Measurements from ENCODE around the gene TNFRSF14. TPM values are rescaled to one million over a fixed set of nuclear protein-coding genes. Genes with fewer than 3 reads are reported as not detected.
"Not testable (repeated sequence)": the region's sequence is repeated elsewhere in the genome, so short reads cannot be mapped to it uniquely, and the experiment has no call there.

Gene TNFRSF14
- total RNA-seq, 1 experiment from 2014 or later: 0.57 TPM

GRCh38 chr1:2575801-2576663 lies 19.9 kb downstream of the TNFRSF14 start:
- Histone ChIP-seq H4K20me1 (ENCODE audit: control insufficient read depth, insufficient read depth, insufficient read length) (no peaks in the 10 kb centered on the region), H4K8ac (replicated peaks; ENCODE audit: insufficient read length, low read depth, low read length) (no peak overlapping the region), H3K14ac (ENCODE audit: insufficient read depth, low read length) (no peak overlapping the region), H3K9me3 (ENCODE audit: control insufficient read depth, low read depth, low read length) (no peaks in the 10 kb centered on the region), H3K79me2 (ENCODE audit: insufficient read depth, low read length) (no peaks in the 10 kb centered on the region), H2BK20ac (ENCODE audit: low read depth, low read length, poor library complexity, severe bottlenecking) (no peak overlapping the region), H2BK120ac (ENCODE audit: low read depth, low read length, poor library complexity, severe bottlenecking) (no peak overlapping the region), H3K23ac (ENCODE audit: insufficient read length, low read depth, low read length) (no peak overlapping the region), H2BK5ac (ENCODE audit: insufficient read length, low read length) (no peak overlapping the region), H3K9ac (ENCODE audit: extremely low read depth, insufficient read length, low read length) (no peak overlapping the region), H3T11ph (ENCODE audit: low read length) (no peak overlapping the region), H3K27ac (ENCODE audit: insufficient read length, low read depth, low read length) (no peak overlapping the region), H2BK12ac (ENCODE audit: insufficient read length, low read depth, low read length) (no peak overlapping the region), H3K79me1 (ENCODE audit: insufficient read depth, low read depth, low read length, poor library complexity, severe bottlenecking) (no peaks in the 10 kb centered on the region), H3K4me1 (ENCODE audit: insufficient read depth, low read length) (no peaks in the 10 kb centered on the region), H2BK15ac (ENCODE audit: low read depth, low read length) (no peak overlapping the region), H2AK5ac (ENCODE audit: insufficient read length, low read length) (no peak overlapping the region), H2AFZ (ENCODE audit: low read length) (no peak overlapping the region), H3K23me2 (ENCODE audit: insufficient read length, low read depth, low read length, poor library complexity, severe bottlenecking) (no peaks in the 10 kb centered on the region), H3K27me3 (ENCODE audit: insufficient read depth, low read length) (no peaks in the 10 kb centered on the region), H3K56ac (ENCODE audit: insufficient read length, low read depth, low read length) (no peak overlapping the region), H4K5ac (ENCODE audit: insufficient read length, low read depth, low read length) (no peak overlapping the region), H4K91ac (ENCODE audit: insufficient read length, low read depth, low read length) (no peak overlapping the region), H3K4me2 (ENCODE audit: insufficient read depth, insufficient read length, low read length) (no peak overlapping the region), H3K4ac (ENCODE audit: low read depth, low read length) (no peak overlapping the region), H3K18ac (ENCODE audit: insufficient read length, low read depth, low read length) (no peak overlapping the region)
- H3K4me3 Mint-ChIP-seq: no peak overlapping the region; a peak in 1 of 5 replicates
- WGBS (ENCODE audit: extremely low coverage, insufficient read length, low lambda C conversion rate): no CpG with 5 or more reads among the region's 23 CpGs
- no peak for DNase-seq
- peaks cover 0 to 3% (median 3%) of the 10 kb centered on the region in 3 experiments; a peak in 4 of 7 replicates for H3K36me3 Mint-ChIP-seq (ENCODE audit: insufficient read depth in 1 of 3, low read depth in 3 of 3)
- H3K27me3 Mint-ChIP-seq (ENCODE audit: low read depth): peaks cover 16% of the 10 kb centered on the region
- no peak for TF ChIP-seq CTCF (conservative IDR thresholded peaks at IDR 0.05)
- H3K9me3 Mint-ChIP-seq: peaks cover 8 to 16% of the 10 kb centered on the region in 2 experiments
- peaks cover 6 to 7% of the 10 kb centered on the region in 2 experiments for H3K4me1 Mint-ChIP-seq
- H3K27ac Mint-ChIP-seq: no peak overlapping the region

- H4K20me1 ChIP-seq (ENCODE audit: control insufficient read depth, insufficient read depth, insufficient read length); H3K27me3 ChIP-seq (ENCODE audit: insufficient read depth, low read length); H3K23me2 ChIP-seq (ENCODE audit: insufficient read length, low read depth, low read length, poor library complexity, severe bottlenecking); H3K4ac ChIP-seq (ENCODE audit: low read depth, low read length); H3K9me3 ChIP-seq (ENCODE audit: control insufficient read depth, low read depth, low read length); H4K8ac ChIP-seq (replicated peaks; ENCODE audit: insufficient read length, low read depth, low read length); H3K36me3 Mint-ChIP-seq (ENCODE audit: insufficient read depth in 1 of 3, low read depth in 3 of 3); H2BK120ac ChIP-seq (ENCODE audit: low read depth, low read length, poor library complexity, severe bottlenecking); H3K14ac ChIP-seq (ENCODE audit: insufficient read depth, low read length); H3K4me2 ChIP-seq (ENCODE audit: insufficient read depth, insufficient read length, low read length); H2BK5ac ChIP-seq (ENCODE audit: insufficient read length, low read length); H3K56ac ChIP-seq (ENCODE audit: insufficient read length, low read depth, low read length); H4K5ac ChIP-seq (ENCODE audit: insufficient read length, low read depth, low read length); H3K79me1 ChIP-seq (ENCODE audit: insufficient read depth, low read depth, low read length, poor library complexity, severe bottlenecking); H3K27ac ChIP-seq (ENCODE audit: insufficient read length, low read depth, low read length); H2BK12ac ChIP-seq (ENCODE audit: insufficient read length, low read depth, low read length); H2AFZ ChIP-seq (ENCODE audit: low read length); H3T11ph ChIP-seq (ENCODE audit: low read length); H3K79me2 ChIP-seq (ENCODE audit: insufficient read depth, low read length); H2AK5ac ChIP-seq (ENCODE audit: insufficient read length, low read length); H3K4me3 Mint-ChIP-seq; H3K27ac Mint-ChIP-seq; H2BK20ac ChIP-seq (ENCODE audit: low read depth, low read length, poor library complexity, severe bottlenecking); H3K9ac ChIP-seq (ENCODE audit: extremely low read depth, insufficient read length, low read length); H2BK15ac ChIP-seq (ENCODE audit: low read depth, low read length); H3K4me1 ChIP-seq (ENCODE audit: insufficient read depth, low read length); H3K4me1 Mint-ChIP-seq; H3K18ac ChIP-seq (ENCODE audit: insufficient read length, low read depth, low read length); DNase-seq; H4K91ac ChIP-seq (ENCODE audit: insufficient read length, low read depth, low read length); H3K23ac ChIP-seq (ENCODE audit: insufficient read length, low read depth, low read length): not testable (repeated sequence)
- no CpG with 5 or more reads among the region's 23 CpGs for WGBS (ENCODE audit: extremely low coverage, insufficient read length, low lambda C conversion rate)
- H3K27me3 Mint-ChIP-seq (ENCODE audit: low read depth): peaks cover 19% of the 10 kb centered on the region
- H3K9me3 Mint-ChIP-seq: peaks cover 6 to 17% of the 10 kb centered on the region in 2 experiments
Measured at GRCh38 chr1:2577565-2578075, 21.4 kb downstream of the TNFRSF14 start.
